GM19328 (cell line): ENCODE measurements around the gene VGLL4.

Experiments
- ATAC-seq: cut with Tn5 transposase; IDR thresholded peaks from one replicate; pipeline ENCODE4 v1.9.1; 2021; ENCODE audit warnings: mild to moderate bottlenecking, moderate library complexity; ENCODE audit not compliant: unreplicated experiment

The VGLL4 gene

DNA sequence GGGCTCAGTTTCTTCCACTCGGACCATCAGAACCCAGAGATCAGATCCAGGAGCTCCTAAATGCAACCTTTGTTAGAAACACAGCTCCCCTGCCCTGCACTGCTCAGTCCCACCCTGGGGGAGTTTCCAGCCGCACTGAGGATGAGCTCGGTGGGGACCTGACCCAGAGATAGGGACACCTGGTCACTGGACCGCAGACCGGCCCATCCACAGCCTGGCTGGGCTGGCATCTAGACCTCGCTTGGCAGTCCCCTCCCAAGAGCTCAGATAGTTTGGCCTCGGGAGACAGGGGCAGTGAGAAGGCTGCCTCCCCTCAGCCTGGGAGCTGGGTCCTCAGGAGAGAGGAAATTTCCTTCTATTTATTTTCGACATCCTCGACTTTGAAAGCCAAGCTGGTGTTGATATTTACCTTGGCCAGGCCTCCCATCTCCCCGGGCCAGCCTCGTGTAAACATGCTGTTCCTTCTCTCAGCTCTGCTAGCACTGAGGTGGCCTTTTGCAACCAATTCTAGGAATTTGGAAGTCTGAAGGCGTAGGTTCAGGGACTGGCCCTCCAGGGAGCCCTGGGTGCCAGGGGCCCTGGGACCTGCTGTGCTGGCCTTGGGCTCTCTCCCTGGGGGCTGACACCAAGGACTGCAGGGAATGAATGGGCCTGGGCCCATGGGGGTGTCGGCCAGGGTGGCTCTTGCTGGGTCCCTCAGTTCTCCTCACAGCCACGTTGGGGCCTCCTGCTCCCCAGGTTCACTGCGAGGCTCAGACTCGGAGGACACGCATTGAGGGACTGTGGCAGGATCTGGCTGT lies 90.1 kb downstream of the VGLL4 start:
- ATAC-seq = no peak

DNA sequence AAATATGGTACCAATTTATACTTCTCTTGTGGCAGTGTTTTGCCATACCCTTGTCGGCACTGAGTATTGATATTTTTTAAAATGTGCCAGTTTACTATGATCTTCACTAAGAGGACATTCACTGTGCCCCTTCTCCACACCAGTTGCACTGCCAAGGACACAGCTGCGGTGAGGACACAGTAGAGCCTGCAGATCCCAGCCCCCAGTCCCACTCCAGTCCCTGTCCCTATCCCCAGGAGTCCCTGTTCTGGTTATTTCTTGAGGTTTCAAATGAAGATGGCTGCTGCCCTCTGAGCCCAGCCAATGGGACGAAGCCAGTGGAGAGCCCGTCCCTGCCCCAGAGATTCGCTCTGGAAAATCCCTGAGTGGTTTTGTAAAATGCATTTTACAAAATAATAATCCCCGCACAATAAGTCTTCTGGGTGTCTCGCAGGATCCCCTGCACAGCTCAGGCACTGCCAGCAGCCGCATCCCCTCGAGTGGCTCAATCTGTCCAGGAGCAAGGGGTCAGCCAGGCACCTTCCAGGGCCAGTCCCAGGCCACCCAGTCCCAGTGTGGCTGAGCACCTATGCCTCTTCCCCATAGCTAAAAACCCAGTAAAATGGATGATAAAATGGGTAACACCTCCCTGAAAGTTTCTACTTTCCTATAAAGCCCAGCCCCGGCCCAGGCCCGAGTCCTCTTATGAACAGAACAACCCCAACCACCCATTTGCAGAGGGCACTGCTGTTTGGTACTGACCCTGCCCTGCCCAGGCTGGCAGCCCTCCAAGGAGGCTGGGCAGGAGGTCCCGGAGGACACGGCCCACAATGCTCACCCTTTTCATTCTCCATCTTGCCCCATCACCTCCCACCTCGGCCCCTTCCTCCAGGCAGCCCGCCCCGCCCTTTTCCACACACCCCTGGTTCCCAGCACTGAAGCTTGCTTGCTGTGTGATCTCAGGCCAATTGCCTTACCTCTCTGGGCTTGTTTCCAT lies 91.1 kb downstream of the VGLL4 start:
- ATAC-seq = no peak

DNA sequence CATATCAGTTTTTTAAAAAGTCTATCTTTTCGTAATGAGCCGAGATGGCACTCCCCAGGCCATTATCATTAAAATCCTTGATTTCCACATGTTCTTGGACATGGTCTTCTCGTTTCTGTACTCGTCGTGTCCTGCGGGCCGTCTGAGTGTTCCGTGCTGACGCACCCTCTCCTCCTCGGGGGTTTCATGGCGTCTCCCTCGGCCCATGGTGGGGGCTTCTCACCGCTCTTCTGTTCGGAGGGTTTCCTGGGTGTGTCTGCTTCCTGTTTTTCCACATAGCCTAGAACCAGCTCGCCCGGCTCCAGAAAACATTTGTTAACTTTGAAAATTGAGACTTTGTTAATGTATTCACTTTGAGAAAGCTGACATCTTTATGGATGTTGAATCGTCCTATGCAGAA lies 92.7 kb downstream of the VGLL4 start:
- ATAC-seq = no peak

DNA sequence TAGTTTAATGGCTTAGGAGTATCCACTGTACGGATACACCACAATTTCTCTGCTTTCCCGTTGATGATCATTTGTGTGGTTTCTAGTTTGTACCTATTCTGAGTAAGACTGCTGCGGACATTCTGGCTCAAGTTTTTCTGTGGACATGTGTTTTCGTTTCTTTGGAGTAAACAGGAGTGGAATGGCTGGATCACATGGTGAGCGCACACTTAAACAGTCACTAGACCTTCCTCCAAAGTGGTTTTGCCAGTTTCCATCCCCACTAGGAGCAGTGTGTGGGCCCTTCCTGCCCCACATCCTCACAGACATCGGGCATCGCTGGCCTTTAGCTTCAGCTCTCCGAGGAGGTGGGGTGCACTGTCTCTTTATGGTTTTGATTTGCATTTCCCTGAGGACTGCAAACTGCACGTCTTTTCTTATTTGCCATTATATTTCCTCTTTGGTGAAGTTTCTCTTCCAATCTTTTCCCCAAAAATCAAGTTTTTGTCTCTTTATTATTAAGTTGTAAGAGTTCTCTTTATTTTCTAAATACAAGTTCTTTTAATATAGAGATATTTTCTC lies 94.1 kb downstream of the VGLL4 start:
- ATAC-seq = no peak

DNA sequence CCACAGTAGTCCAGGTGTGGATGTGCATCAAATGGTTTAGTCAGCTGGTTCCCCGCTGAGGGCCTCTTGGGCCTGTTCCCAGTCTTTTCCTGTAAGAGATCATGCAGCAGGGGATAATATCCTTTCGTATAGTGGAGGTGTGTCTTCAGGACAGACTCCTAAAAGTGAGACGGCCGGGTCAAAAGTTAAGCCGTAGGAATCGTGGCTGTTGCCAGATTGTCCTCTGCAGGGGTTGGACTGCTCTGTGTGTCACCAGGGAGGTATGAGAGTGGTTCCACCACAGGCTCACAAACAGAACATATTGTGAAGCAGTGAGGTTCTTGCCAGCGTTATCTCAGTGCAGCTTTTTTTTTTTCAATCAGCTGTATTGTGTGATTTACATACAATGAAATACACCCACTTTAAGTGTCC lies 95.0 kb downstream of the VGLL4 start:
- ATAC-seq = no peak

DNA sequence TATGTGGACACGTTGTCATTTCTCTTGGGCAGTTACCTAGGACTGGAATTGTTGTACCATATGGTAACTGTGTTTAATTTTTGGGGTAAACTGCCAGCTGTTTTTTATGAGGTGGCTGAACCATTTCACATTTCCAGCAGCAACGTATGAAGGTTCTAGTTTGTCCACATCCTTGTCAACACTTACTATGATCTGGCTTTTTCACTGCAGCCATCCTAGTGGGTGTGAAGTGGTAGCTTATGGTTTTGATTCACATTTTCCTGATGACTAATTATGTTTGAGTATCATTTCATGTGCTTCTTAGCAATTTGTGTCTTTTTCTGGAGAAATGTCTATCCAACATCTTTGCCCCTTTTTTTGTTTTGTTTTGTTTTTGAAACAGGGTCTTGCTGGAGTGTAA lies 96.2 kb downstream of the VGLL4 start:
- no peak for ATAC-seq

DNA sequence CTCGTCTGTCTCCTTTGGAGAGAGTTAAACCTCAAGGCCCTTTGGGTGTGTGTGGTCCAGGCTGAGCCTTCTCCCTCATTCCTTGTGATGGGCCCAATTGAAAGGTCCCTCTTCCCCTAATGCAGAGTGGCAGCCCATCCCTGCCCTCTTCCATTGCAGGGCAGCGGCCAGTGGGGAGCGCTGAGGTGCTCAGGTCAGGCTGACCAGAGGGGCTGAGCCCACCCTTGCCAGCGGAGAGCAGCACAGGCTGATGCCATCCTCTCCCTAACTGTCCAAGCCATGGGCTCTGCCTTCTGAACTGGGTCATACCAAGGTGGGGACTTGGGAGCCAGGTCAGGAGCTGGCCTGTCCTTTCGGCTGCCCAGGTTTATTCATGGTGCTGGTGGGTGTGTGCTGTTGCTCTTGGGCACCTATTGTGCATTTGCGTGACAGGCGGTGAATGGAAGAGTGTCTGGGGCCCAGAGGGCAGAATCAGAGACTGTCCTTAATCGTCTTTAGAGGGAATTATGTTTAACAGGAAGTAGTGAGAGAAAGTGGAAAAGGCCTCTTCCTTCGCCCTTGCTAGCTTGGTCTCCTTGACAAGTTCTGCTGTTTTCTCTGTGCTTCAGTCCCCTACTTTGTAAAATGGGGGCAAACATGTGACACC lies 96.9 kb downstream of the VGLL4 start:
- no peak for ATAC-seq

DNA sequence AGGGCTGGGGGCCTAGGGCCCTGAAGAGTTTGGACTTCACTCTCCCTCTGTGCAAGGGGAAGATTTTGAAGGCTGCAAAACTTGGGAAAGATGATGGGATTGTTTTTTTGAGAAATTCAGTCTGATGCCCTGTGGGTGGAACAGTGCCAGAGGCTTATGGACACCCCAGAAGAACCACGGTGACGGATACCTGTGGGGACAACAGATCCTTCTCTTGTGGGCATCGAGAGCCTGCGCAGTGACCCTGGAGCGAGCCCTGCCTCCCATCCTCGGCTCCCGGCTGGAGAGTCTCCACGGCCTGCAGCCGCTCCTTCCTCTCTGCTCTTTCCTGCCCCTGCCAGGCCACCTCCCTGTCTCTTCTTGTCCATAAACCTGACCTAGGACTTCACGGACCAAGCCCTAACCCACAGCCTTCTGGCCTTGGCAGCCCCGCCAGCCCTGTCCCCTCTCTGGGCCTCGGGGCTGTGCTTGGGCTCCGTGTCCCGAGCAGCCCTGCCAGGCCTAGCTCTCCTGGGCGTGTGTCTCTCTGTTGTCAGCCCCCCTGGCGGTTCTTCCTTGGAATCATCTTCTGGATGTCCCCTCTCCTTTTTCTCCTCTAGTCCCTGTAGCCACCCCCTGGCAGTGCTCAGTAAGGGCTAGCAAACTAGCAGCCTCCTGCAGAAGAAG lies 98.4 kb downstream of the VGLL4 start:
- ATAC-seq = no peak

DNA sequence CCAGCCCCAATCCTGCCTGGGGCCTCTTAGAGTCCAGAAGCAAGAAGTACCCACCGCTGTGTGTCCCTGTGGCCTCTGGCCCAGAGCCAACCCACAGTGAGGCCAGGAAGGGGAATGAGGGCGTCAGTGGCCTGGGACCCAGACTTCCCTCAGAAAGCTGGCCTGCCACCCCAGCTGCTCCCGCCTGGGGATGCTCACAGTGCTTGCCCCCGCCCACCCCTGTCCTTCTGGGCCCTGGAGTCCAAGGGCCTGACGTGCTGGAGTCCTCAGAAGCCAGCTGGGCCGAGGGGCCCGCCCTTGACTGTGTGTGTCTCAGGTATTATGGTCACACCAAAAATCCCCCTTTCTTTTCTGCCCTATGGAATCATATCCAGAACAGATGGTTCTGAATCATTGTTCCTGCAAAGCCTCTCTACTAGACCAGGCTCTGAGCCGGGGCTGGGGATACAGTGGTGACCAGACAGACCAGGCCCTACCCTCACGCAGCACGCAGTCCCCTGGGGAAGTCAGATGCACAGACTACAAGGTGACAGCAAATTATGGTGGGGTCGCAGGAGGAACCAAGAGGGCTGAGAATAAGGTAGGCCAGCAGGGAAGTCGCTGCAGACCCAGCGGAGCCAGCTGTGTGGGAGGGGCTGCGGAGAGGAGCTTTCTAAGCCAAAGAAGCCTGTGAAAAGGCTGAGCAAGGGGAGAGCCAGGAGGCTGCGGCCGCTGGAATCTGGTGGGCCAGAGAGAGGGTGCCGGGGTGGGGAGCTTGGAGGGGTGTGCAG lies 99.1 kb downstream of the VGLL4 start:
- ATAC-seq = no peak

DNA sequence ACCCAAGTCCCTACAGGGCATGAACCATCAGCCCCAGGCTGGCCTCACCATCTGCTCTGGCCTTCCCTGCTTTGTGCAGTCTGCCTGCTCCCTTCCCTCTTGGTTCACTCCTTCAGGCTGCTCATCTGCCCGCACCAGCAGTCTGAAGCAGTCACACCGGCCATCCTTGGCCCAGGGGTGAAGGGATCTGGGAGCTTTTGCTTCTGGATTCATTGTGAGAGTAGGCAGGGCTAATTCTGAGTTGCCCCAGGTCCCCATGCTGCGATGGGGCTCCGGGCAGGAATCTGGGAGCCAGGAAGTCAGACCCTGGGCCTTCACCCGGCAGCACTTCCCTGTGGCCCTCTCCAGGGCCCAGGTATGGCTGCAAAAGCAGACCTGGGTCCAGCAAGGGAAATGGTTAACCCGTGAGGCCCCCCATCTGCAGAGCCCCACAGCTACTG lies 99.7 kb downstream of the VGLL4 start:
- no peak for ATAC-seq

DNA sequence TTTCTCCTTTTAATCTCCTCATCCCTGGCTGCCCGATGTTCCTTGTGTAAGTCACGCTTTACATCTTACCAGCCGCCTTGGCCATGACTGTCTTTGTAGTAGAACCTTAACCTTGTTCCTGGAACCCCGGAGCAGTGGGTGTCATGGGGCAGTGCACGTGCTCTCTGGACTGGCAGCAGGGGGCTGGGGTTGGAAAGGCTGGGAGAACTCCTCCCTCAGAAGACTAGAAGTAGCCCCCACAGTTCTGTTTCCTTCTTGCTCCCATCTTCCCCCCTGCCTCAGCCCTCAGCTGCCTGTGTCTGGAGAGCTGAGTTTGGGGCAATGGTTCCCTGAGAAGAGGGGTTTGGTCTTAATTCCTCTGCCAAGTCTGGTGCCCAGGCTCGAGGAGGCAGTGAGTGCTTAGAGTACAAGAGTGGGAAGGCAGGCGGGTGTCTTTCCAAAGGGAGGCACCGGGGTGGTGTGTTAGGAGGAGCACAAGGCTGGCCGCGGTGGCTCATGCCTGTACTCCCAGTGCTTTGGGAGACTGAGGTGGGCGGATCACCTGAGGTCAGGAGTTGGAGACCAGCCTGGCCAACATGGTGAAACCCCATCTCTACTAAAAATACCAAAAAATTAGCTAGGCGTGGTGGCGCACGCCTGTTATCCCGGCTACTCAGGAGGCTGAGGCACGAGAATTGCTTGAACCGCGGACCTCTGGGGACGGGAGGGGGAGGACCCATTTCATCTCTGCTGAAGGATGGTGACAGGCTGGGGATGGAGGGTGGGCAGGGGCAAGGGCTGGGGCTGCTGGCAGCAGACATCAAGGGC lies 100.4 kb downstream of the VGLL4 start:
- no peak for ATAC-seq

DNA sequence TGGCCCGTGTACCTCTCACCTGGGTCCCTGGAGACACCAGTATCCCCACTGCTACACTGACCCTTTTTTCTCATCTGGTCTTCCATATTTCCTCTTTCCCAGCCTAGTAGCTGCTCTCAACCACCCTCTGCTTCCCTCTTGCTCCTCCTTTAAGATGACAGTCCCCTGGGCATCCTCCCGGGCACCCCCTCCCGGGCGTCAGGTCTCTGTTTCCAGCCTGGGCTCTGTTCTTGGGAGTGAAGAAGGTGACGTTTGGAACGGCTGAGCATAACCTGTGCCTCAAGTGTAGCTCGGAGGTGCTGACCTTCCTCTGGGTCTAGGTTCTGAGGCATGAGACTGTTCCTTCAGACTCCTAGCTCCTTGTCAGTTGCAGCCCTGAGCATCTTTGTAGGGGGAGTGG lies 101.2 kb downstream of the VGLL4 start:
- ATAC-seq = no peak

DNA sequence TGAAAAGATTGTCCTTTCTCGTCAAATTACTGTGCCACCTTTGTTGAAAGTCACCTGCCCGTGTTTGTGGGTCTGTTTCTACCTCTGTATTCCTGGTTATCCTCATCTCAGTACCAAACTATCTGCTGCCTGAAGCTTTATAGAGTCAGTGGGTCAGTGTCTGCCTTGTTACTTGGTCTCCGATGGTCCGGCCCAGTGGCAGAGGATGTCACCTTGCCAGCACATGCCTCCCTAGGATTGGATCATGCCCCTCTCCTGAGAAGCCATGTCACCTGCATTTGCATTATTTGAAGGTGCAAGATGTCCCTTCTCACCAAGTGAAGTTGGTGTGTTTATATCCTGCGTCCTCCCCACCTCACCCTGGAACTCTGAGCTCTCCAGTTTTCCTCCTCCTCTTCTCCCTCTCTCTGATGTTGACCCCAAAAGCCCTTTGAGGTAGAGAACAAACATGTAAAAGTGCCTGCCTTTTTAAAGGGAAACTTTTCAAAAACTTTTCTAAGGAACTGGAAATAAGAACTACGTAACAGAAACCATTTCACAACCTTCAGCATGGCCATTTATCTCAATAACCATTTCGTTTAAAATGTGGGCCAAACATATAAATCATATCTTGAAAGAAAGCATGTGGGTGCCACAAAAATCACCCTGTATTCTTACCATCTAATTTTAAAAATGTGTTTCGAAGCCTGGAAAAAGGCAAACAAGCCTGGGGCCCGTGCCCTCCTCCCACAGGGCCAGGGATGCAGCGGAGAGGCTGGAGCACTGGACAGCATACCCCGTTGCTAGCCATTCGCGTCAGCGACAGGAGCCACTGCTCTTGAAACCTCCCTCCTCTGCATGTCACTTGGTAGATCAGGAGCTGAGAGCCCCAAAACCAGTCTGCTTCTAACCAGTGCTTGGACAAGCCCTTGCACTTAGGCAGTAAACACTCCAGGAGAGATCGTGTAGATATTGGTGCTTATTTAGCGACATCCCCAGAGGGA lies 102.1 kb downstream of the VGLL4 start:
- no peak for ATAC-seq

DNA sequence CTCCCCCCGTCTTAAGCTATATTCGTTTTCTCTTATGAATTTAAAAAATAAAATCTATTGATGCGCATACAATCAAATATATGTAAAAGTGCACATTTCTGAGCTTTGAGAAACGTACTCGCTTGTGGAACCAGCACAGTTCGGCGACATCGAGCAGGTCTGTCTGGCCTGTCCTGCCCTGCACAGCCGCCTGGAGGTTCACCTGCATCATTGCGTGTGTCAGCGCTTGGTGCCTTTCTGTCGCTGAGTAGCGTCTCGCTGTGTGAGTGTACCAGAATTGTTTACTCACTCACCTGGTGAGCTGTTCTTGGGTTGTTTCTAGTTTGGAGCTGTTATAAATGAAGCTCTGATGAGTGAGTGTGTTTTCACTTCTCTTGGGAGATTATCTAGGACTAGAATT lies 104.0 kb downstream of the VGLL4 start:
- no peak for ATAC-seq

DNA sequence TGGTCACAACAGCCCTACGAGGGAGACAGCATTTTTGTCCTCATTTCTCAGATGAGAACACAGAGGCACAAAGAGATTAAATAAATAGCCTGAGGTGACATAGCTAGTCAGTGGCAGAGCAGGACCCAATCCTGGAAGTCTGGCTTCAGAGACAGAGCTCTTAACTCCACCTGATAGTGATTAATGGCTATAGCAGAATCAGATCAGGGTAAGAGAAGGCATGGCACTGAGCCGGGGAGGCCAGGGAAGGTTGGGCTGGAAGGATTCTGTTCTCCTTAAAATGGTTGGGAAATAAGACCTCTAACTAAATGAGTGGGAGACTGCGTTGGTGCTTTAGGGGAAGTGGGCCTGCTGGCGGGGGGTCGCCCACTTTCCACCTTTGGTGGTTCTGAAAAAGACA lies 104.5 kb downstream of the VGLL4 start:
- ATAC-seq = no peak

DNA sequence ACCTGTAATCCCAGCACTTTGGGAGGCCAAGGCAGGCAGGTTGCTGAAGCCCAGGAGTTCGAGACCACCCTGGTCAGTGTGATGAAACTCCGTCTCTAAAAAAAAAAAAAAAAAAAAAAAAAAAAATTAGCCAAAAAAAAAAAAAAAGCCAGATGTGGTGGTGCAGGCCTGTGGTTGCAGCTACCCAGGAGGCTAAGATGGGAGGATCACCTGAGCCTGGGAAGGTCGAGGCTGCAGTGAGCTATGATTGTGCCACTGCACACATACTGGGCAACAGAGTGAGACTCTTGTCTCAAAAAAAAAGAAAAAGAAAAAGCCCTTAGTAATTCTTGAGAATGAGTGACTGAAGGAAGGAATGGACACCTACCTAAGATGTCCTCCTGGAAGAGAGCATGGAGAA lies 105.1 kb downstream of the VGLL4 start:
- no peak for ATAC-seq

DNA sequence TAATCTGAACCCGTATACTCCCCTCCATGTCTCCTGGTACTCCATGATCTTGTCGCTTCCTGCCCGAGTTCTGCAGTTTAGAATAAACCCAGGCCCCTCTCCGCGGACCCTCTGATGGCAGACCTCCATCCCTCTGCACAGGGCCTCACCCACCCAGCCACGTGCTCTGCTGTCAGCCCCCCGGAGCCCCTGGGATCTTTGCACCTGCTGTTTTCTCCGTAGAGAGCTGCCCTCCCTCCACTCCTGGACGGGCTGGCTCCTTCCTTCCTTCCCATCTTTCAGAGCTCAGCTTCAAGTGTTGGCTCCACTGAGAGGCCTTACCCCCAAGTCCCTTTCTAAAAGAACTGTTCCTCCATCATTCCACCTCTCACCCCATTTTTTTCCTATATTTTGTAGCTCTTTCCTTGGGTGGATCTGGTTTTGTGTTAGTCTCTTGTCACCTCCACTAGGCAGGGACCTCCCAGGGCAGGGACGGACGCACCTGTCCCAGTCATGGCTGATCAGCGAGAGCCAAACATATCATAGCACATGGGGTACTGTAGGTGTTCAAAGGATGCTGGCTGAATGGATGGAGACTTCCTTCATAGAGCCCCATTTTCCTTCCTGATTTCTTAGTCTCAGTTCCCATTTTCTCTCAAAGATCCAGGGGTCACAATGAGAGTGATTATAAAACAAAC lies 106.6 kb downstream of the VGLL4 start:
- ATAC-seq = no peak
